ENCODE results near the gene ABCA4. TPM values are rescaled to one million over a fixed set of nuclear protein-coding genes. Genes with fewer than 3 reads are reported as not detected.
"Not testable (repeated sequence)": the region's sequence is repeated elsewhere in the genome, so short reads cannot be mapped to it uniquely, and the experiment has no call there.

The ABCA4 gene
- total and polyA plus RNA-seq, 2 experiments from 2014 or later: 0.20 to 3.7 TPM

DNA sequence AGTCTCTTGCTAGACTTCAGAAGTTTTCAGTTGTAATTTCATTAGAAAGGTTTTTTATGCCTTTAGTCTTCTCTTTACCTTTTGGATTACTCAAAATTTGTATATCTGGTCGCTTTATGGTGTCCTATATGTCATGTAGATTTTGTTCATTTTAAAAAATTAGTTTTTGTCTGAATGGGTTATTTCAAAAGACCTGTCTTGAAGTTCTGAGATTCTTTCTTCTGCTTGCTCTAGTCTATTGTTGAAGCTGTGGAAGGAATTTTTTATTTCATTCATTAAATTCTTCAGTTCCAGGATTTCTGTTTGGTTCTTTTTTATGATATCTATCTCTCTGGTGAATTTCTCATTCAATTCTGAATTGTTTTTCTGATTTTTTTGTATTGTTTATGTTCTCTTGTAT is 165.2 kb downstream of the ABCA4 start:
- H3K36me3 ChIP-seq (ENCODE audit: low read depth): no peaks in the 10 kb centered on the region

GRCh38 chr1:93947002-93947686 is 173.8 kb downstream of the ABCA4 start:
- H3K4me3 ChIP-seq; H3K4me1 ChIP-seq (ENCODE audit: insufficient read depth); H2AFZ ChIP-seq; H3K27ac ChIP-seq; in situ Hi-C loops (cut with MboI); H3K9ac ChIP-seq; H4K20me1 ChIP-seq (ENCODE audit: insufficient read depth); H3K36me3 ChIP-seq (ENCODE audit: low read depth); H3K9me2 ChIP-seq (ENCODE audit: insufficient read depth); H3K79me2 ChIP-seq (ENCODE audit: insufficient read depth); H3K9me3 ChIP-seq (ENCODE audit: low read depth); H3F3A ChIP-seq (ENCODE audit: insufficient read depth); H3K27me3 ChIP-seq (replicated peaks; ENCODE audit: insufficient read depth); DNase-seq; H3K4me2 ChIP-seq (ENCODE audit: unreplicated experiment): not testable (repeated sequence)
- WGBS, 2 experiments (ENCODE audit: low coverage in 1 of 2, low lambda C conversion rate in 2 of 2, missing lambda C conversion rate in 2 of 2): 76 to 80% methylated on average over 2 of the region's 2 CpGs

More for the DNA sequence above, 165.2 kb downstream of the ABCA4 start:
- Histone ChIP-seq H3K4me1 (ENCODE audit: insufficient read depth) (peaks cover 2% of the 10 kb centered on the region), H3F3A (ENCODE audit: insufficient read depth) (no peaks in the 10 kb centered on the region), H3K79me2 (ENCODE audit: insufficient read depth) (no peaks in the 10 kb centered on the region), H3K9me2 (ENCODE audit: insufficient read depth) (no peaks in the 10 kb centered on the region), H4K20me1 (ENCODE audit: insufficient read depth) (no peaks in the 10 kb centered on the region), H3K27me3 (replicated peaks; ENCODE audit: insufficient read depth) (no peaks in the 10 kb centered on the region), H3K4me3 (no peak overlapping the region), H3K9me3 (ENCODE audit: low read depth) (no peaks in the 10 kb centered on the region), H3K27ac (no peak overlapping the region), H2AFZ (no peak overlapping the region), H3K4me2 (ENCODE audit: unreplicated experiment) (no peak overlapping the region), H3K9ac (no peak overlapping the region)
- in situ Hi-C loops (cut with MboI): no loop called here
- no peak for DNase-seq
- 23 to 25% methylated on average over 1 of the region's 1 CpG for WGBS, 2 experiments (ENCODE audit: low coverage in 1 of 2, low lambda C conversion rate in 2 of 2, missing lambda C conversion rate in 2 of 2)
- TF ChIP-seq EZH2phosphoT487 (IDR thresholded peaks at IDR 0.05; ENCODE audit: insufficient read depth, low read depth) (no peak), EZH2 (IDR thresholded peaks at IDR 0.05; ENCODE audit: insufficient read depth, poor library complexity, severe bottlenecking) (no peak)

Other genes starting within 250 kb of the ABCA4 start
- 31.1 and 35.8 TPM in 2 replicates for gene DNTTIP2, start 241.9 kb downstream of the ABCA4 start, total RNA-seq (2014; rRNA removed; shearing (Covaris generic))
- gene DNTTIP2, start 241.9 kb downstream of the ABCA4 start, polyA plus RNA-seq (2016; fragmentation: Nextera tagmentation; extraction: Ambion mirVana): 52.8 and 62.1 TPM in 2 replicates
- 30.6 and 32.7 TPM in 2 replicates for gene GCLM, start 211.7 kb downstream of the ABCA4 start, total RNA-seq (2014; rRNA removed; shearing (Covaris generic))
- 66.5 and 69.0 TPM in 2 replicates for gene GCLM, start 211.7 kb downstream of the ABCA4 start, polyA plus RNA-seq (2016; fragmentation: Nextera tagmentation; extraction: Ambion mirVana)
- 114 and 120 TPM in 2 replicates for gene ARHGAP29, start 116.4 kb upstream of the ABCA4 start, total RNA-seq (2014; rRNA removed; shearing (Covaris generic))
- gene ARHGAP29, start 116.4 kb upstream of the ABCA4 start, polyA plus RNA-seq (2016; fragmentation: Nextera tagmentation; extraction: Ambion mirVana): 145 and 152 TPM in 2 replicates